Fibroblast of lung (primary cell): ENCODE measurements around the gene SYT8. TPM values are rescaled to one million over a fixed set of nuclear protein-coding genes. Genes with fewer than 3 reads are reported as not detected.

Experiments used
- DNase-seq, 2 donors: peaks; one replicate each; pipeline versions ENCODE4 v3.0.0 to v3.0.0-alpha.2; 2010; ENCODE audit warnings: low read depth in 2 of 2
- H2AFZ ChIP-seq: 2 replicates; pipeline ENCODE4 v1.5.1; 2012; ENCODE audit warnings: low read length, control low read depth, inconsistent platforms
- H3K27ac ChIP-seq: 2 replicates; pipeline ENCODE4 v1.5.1; 2011; ENCODE audit warnings: low read length, control low read depth; ENCODE audit not compliant: insufficient read depth
- H3K27me3 ChIP-seq: 2 replicates; pipeline ENCODE4 v1.5.1; 2011; ENCODE audit warnings: mild to moderate bottlenecking, low read length; ENCODE audit not compliant: control insufficient read depth, insufficient read depth
- H3K36me3 ChIP-seq: 2 replicates; pipeline ENCODE4 v1.5.1; 2011; ENCODE audit warnings: low read length; ENCODE audit not compliant: control insufficient read depth, insufficient read depth
- H3K4me1 ChIP-seq: 2 replicates; pipeline ENCODE4 v1.5.1; 2011; ENCODE audit warnings: low read length; ENCODE audit not compliant: control insufficient read depth, insufficient read depth; ENCODE audit errors: extremely low read depth
- H3K4me2 ChIP-seq: 2 replicates; pipeline ENCODE4 v1.5.1; 2011; ENCODE audit warnings: low read length, control low read depth; ENCODE audit not compliant: insufficient read depth; ENCODE audit errors: extremely low read depth
- H3K4me3 ChIP-seq, 4 experiments: fragments of 200-600 bp in 1 of 4; sonication (generic) in 1 of 4; replicated peaks in 1 of 4; 2 replicates each; pipeline ENCODE4 v1.5.1; 2011 to 2016; ENCODE audit warnings: low read length in 4 of 4, low read depth in 3 of 4, mild to moderate bottlenecking in 3 of 4, control low read depth in 2 of 4, inconsistent platforms in 1 of 4, mixed read lengths in 1 of 4; ENCODE audit not compliant: insufficient read depth in 1 of 4; ENCODE audit errors: control extremely low read depth in 1 of 4
- H3K79me2 ChIP-seq: 2 replicates; pipeline ENCODE4 v1.5.1; 2012; ENCODE audit warnings: mild to moderate bottlenecking, low read length, inconsistent platforms; ENCODE audit not compliant: control insufficient read depth, insufficient read depth
- H3K9ac ChIP-seq: 2 replicates; pipeline ENCODE4 v1.5.1; 2011; ENCODE audit warnings: mild to moderate bottlenecking, low read length, control low read depth; ENCODE audit not compliant: insufficient read depth
- H3K9me3 ChIP-seq: 2 replicates; pipeline ENCODE4 v1.5.1; 2012; ENCODE audit warnings: low read depth, low read length; ENCODE audit not compliant: control insufficient read depth, insufficient read depth
- H4K20me1 ChIP-seq: 2 replicates; pipeline ENCODE4 v1.5.1; 2011; ENCODE audit warnings: low read length; ENCODE audit not compliant: control insufficient read depth, insufficient read depth; ENCODE audit errors: extremely low read depth
- CTCF ChIP-seq, 2 donors: IDR thresholded peaks in 1 of 2; conservative IDR thresholded peaks in 1 of 2; 1 replicate in 1 of 2; 2 replicates in 1 of 2; pipeline ENCODE4 v1.5.1; 2011 to 2012; ENCODE audit warnings: low read length in 2 of 2, control low read depth in 1 of 2, inconsistent platforms in 1 of 2, low read depth in 1 of 2, mild to moderate bottlenecking in 1 of 2
- EZH2 ChIP-seq: IDR thresholded peaks from 2 replicates; pipeline ENCODE4 v1.5.1; 2012; ENCODE audit warnings: low read length, control low read depth, mild to moderate bottlenecking; ENCODE audit errors: missing control alignments
- polyA plus RNA-seq, 2 donors: library from polyadenylated mRNA; depleted of rRNA in 1 of 2; stranded (reverse) in 1 of 2; unstranded in 1 of 2; fragments of >200 nt; gene quantifications; 2 replicates each; pipeline ENCODE4 v1.2.1, GENCODE V29; 2011 to 2012; ENCODE audit warnings: missing spikeins in 1 of 2
- total RNA-seq: library from RNA; depleted of rRNA; stranded (reverse); fragments of >200 nt; gene quantifications from 2 replicates; pipeline ENCODE4 v1.2.1, GENCODE V29; 2014

Gene SYT8
- total and polyA plus RNA-seq, 2 donors (not counting 1 experiment from before 2014, with no cell fraction given) = not detected

DNA sequence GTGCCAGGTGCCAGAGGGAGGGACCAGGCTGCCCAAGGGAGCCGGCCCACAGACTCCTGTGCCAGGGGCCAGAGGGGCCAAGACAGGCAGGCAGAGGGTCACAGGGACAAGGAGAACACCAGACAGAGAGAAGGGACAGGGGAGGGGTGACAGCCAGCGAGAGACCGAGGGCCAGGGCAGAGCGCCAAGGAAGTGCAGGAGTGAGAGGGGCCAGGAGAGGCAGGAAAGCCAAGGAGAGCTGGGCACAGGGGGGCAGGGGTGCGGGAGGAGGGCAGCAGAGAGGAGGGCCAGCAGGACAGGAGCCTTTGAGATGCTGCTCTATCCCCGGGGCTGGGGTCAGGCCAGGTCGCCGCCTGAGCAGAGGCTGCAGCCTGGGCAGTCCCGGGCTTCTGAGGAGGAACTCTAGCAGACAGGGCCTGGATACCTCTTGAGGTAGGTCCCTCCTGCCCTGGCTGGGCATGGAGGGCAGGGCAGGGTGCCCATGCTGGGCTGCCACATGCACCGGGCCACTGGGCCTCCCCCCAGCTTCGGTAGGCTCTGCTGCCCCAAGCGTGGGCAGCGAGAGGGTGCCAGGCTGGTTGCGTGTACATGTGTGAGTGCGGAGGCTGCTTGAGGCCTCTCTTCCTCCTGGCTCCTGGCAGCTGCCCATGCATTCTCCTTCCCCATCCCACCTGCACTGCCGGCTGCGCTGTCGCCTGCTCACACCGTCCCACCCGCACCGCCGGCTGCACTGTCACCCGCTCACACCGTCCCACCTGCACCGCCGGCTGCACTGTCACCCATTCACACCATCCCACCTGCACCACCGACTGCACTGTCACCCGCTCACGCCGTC, 30.3 kb downstream of the SYT8 start:
- H3K4me3 ChIP-seq = peak overlapping the region in 1 of 4 experiments; percentile 7
- no peak overlapping the region for H3K9ac ChIP-seq
- no peak for DNase-seq
- no peaks in the 10 kb centered on the region for H3K36me3 ChIP-seq
- no peak overlapping the region for H3K27ac ChIP-seq
- no peaks in the 10 kb centered on the region for H4K20me1 ChIP-seq
- H3K4me2 ChIP-seq = no peak overlapping the region
- peaks cover 10% of the 10 kb centered on the region for H3K27me3 ChIP-seq
- H3K4me1 ChIP-seq = peaks cover 9% of the 10 kb centered on the region
- no peaks in the 10 kb centered on the region for H3K79me2 ChIP-seq
- TF ChIP-seq EZH2 = no peak
- TF ChIP-seq CTCF (conservative IDR thresholded peaks at IDR 0.05 in 1 of 2, IDR thresholded peaks at IDR 0.05 in 1 of 2; ENCODE audit: low read depth in 1 of 2, low read length in 2 of 2) = no peak
- H2AFZ ChIP-seq = no peak overlapping the region
- H3K9me3 ChIP-seq = no peaks in the 10 kb centered on the region

GRCh38 chr11:1866226-1866625, 31.4 kb downstream of the SYT8 start:
- H3K4me1 ChIP-seq = peaks cover 9% of the 10 kb centered on the region
- H4K20me1 ChIP-seq = no peaks in the 10 kb centered on the region
- no peak for TF ChIP-seq CTCF (conservative IDR thresholded peaks at IDR 0.05 in 1 of 2, IDR thresholded peaks at IDR 0.05 in 1 of 2; ENCODE audit: low read depth in 1 of 2, low read length in 2 of 2)
- no peak for TF ChIP-seq EZH2
- no peak overlapping the region for H3K4me2 ChIP-seq
- H3K36me3 ChIP-seq = no peaks in the 10 kb centered on the region
- no peak overlapping the region for H3K27ac ChIP-seq
- peaks cover 14% of the 10 kb centered on the region for H3K27me3 ChIP-seq
- no peak overlapping the region for H3K4me3 ChIP-seq
- no peaks in the 10 kb centered on the region for H3K79me2 ChIP-seq
- H2AFZ ChIP-seq = no peak overlapping the region
- no peak for DNase-seq
- H3K9me3 ChIP-seq = no peaks in the 10 kb centered on the region
- H3K9ac ChIP-seq = no peak overlapping the region

GRCh38 chr11:1866776-1867175, 32.0 kb downstream of the SYT8 start:
- H3K4me3 ChIP-seq = no peak overlapping the region
- H3K27ac ChIP-seq = no peak overlapping the region
- no peaks in the 10 kb centered on the region for H3K36me3 ChIP-seq
- no peak for TF ChIP-seq CTCF (conservative IDR thresholded peaks at IDR 0.05 in 1 of 2, IDR thresholded peaks at IDR 0.05 in 1 of 2; ENCODE audit: low read depth in 1 of 2, low read length in 2 of 2)
- TF ChIP-seq EZH2 = no peak
- no peak overlapping the region for H2AFZ ChIP-seq
- H3K27me3 ChIP-seq = peaks cover 15% of the 10 kb centered on the region
- no peaks in the 10 kb centered on the region for H3K9me3 ChIP-seq
- peaks cover 9% of the 10 kb centered on the region for H3K4me1 ChIP-seq
- no peak for DNase-seq
- H3K4me2 ChIP-seq = no peak overlapping the region
- no peaks in the 10 kb centered on the region for H3K79me2 ChIP-seq
- no peak overlapping the region for H3K9ac ChIP-seq
- no peaks in the 10 kb centered on the region for H4K20me1 ChIP-seq
